ENCODE data around the gene STAMBP. TPM values are rescaled to one million over a fixed set of nuclear protein-coding genes. Genes with fewer than 3 reads are reported as not detected.
A peak's percentile ranks its signal among the peaks of the same experiment; 100 is the strongest.

STAMBP gene
- total RNA-seq, 1 donor from 2014 or later: 39.1 TPM

GRCh38 chr2:73921581-73921980, 92.8 kb downstream of the STAMBP start:
- H3K4me3 Mint-ChIP-seq (ENCODE audit: unreplicated experiment): no peak overlapping the region
- no peak for TF ChIP-seq CTCF (IDR thresholded peaks at IDR 0.05)
- DNase-seq (ENCODE audit: extremely low spot score, unreplicated experiment): peak; percentile 13
- H3K27me3 Mint-ChIP-seq (ENCODE audit: unreplicated experiment): no peaks in the 10 kb centered on the region
- H3K36me3 Mint-ChIP-seq (ENCODE audit: unreplicated experiment): peaks cover 14% of the 10 kb centered on the region
- no peak overlapping the region for H3K27ac Mint-ChIP-seq (ENCODE audit: unreplicated experiment)
- H3K9me3 Mint-ChIP-seq (ENCODE audit: unreplicated experiment): no peaks in the 10 kb centered on the region
- H3K4me1 Mint-ChIP-seq (ENCODE audit: unreplicated experiment): peaks cover 6% of the 10 kb centered on the region

- Mint-ChIP-seq H3K27ac (ENCODE audit: unreplicated experiment) (no peak overlapping the region), H3K36me3 (ENCODE audit: unreplicated experiment) (peaks cover 12% of the 10 kb centered on the region), H3K4me3 (ENCODE audit: unreplicated experiment) (no peak overlapping the region), H3K4me1 (ENCODE audit: unreplicated experiment) (peaks cover 9% of the 10 kb centered on the region), H3K27me3 (ENCODE audit: unreplicated experiment) (no peaks in the 10 kb centered on the region), H3K9me3 (ENCODE audit: unreplicated experiment) (no peaks in the 10 kb centered on the region)
- DNase-seq (ENCODE audit: extremely low spot score, unreplicated experiment): peak; percentile 6
- no peak for TF ChIP-seq CTCF (IDR thresholded peaks at IDR 0.05)
These were observed 93.9 kb downstream of the STAMBP start for GRCh38 chr2:73922681-73923080.

Other genes starting within 250 kb of the STAMBP start
- not detected in 2 replicates for gene NAT8, start 186.5 kb upstream of the STAMBP start, total RNA-seq
- 16.2 and 16.7 TPM in 2 replicates for gene TPRKB, start 91.6 kb upstream of the STAMBP start, total RNA-seq
- gene DUSP11, start 48.9 kb upstream of the STAMBP start, total RNA-seq: 24.7 and 25.0 TPM in 2 replicates
- not detected in 2 replicates for gene C2orf78, start 44.8 kb upstream of the STAMBP start, total RNA-seq
- gene ACTG2, start 64.0 kb downstream of the STAMBP start, total RNA-seq: 190 and 191 TPM in 2 replicates
- gene DGUOK, start 97.9 kb downstream of the STAMBP start, total RNA-seq: 63.9 and 64.8 TPM in 2 replicates
- gene TET3, start 155.9 kb downstream of the STAMBP start, total RNA-seq: 26.5 and 27.5 TPM in 2 replicates

Measured in osteocyte (in vitro differentiated cells).